Body of pancreas (tissue), 4 donors: ENCODE measurements around the gene LRSAM1.

Source experiments
- POLR2A ChIP-seq, 3 donors: fragments of 450-650 bp; IDR thresholded peaks; one replicate each; pipeline ENCODE4 v1.6.1; 2016; ENCODE audit warnings: antibody characterized with exemption in 3 of 3, mild to moderate bottlenecking in 2 of 3
- TF ChIP-seq, protein P1 (sequence below), 7 experiments: fragments of 450-650 bp in 4 of 7; fragments of 200-600 bp in 3 of 7; sonication (generic) in 3 of 7; IDR thresholded peaks; one replicate each; pipeline ENCODE4 v1.5.1; 2016 to 2019; ENCODE audit warnings: antibody characterized with exemption in 7 of 7

DNA sequence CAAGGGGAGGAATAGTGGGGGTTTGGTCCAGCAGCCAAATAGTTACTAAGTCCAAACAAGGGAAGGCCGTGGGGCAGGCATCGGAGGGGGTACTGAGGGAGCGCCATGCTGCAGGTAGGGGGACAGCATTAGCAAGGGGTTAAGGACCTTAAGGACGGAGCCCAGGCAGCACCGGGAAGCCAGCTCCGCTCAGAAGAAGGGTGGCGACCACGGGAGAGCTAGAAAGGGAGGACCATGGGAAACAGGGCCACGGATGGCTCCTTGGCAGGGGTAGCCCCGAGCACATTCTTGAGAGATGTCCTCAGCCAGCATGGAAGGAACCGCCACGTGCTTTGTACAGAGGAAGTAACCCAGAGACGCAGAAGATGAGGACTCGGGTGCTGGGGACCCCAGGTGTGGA is 84.5 kb downstream of the LRSAM1 start:
- TF ChIP-seq, protein P1, sequence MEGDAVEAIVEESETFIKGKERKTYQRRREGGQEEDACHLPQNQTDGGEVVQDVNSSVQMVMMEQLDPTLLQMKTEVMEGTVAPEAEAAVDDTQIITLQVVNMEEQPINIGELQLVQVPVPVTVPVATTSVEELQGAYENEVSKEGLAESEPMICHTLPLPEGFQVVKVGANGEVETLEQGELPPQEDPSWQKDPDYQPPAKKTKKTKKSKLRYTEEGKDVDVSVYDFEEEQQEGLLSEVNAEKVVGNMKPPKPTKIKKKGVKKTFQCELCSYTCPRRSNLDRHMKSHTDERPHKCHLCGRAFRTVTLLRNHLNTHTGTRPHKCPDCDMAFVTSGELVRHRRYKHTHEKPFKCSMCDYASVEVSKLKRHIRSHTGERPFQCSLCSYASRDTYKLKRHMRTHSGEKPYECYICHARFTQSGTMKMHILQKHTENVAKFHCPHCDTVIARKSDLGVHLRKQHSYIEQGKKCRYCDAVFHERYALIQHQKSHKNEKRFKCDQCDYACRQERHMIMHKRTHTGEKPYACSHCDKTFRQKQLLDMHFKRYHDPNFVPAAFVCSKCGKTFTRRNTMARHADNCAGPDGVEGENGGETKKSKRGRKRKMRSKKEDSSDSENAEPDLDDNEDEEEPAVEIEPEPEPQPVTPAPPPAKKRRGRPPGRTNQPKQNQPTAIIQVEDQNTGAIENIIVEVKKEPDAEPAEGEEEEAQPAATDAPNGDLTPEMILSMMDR (IDR thresholded peaks at IDR 0.05), result no peak
- no peak for TF ChIP-seq POLR2A (IDR thresholded peaks at IDR 0.05)
